ENCODE data around the gene SH3PXD2B.

SH3PXD2B gene

DNA sequence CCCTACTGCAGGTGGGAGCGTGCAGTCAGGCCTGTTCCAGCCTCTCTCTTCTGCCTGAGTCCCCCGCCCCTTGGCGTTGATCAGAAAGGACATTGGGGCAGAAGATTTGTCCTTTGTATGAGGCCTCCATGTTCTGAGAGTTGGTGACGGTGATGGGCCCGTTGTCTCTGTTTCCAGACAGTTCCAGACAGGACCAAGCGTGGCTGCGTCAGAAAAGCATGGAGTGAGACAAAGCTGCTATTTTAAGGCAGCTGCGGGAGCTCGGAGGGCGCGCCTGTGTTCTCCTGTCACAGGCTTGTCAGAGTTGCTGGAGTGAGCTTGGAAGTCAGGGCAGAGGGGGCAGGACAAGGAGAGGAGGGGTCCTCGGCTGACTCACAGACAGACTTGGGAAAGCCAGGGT lies 32.1 kb upstream of the SH3PXD2B start:
- DNase-seq (ENCODE audit: low read depth), result no peak
- TF ChIP-seq, protein P1, sequence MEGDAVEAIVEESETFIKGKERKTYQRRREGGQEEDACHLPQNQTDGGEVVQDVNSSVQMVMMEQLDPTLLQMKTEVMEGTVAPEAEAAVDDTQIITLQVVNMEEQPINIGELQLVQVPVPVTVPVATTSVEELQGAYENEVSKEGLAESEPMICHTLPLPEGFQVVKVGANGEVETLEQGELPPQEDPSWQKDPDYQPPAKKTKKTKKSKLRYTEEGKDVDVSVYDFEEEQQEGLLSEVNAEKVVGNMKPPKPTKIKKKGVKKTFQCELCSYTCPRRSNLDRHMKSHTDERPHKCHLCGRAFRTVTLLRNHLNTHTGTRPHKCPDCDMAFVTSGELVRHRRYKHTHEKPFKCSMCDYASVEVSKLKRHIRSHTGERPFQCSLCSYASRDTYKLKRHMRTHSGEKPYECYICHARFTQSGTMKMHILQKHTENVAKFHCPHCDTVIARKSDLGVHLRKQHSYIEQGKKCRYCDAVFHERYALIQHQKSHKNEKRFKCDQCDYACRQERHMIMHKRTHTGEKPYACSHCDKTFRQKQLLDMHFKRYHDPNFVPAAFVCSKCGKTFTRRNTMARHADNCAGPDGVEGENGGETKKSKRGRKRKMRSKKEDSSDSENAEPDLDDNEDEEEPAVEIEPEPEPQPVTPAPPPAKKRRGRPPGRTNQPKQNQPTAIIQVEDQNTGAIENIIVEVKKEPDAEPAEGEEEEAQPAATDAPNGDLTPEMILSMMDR (IDR thresholded peaks at IDR 0.05; ENCODE audit: control insufficient read depth, insufficient read depth, low read depth, low read length, missing control alignments), result no peak

DNA sequence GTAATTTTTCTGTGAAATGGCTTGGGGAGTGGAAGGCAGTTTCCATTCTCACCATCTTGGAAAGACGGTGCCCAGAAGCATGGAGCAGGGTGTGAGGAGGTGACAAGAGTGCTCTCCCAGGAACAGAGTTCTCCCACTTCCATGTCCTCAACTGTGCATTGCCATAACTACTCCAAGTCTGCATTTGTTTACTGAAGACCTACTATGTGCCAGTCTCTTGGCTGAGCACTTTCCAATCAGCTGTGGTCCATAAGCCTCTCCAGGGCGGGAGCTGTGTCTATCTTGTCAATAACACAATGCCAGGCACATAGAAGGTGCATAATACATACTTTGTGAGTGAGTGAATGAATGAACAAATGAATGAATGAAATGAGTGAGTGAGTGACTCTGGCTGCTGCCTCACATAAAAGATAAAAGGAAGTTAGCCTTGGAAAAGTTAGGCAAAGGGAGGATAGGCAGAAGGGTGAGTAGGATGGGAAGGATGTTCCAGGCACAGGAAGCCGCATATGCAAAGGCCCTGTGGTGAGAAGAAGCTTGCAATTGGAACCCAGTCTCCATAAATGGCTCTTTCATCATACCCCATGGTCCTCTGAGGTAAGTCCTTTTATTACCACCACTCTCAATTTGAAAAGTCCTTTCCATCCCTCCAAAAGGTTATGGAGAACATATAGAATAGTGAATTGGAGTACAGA lies 31.3 kb upstream of the SH3PXD2B start:
- TF ChIP-seq, protein P1 (IDR thresholded peaks at IDR 0.05; ENCODE audit: control insufficient read depth, insufficient read depth, low read depth, low read length, missing control alignments), result no peak
- no peak for DNase-seq (ENCODE audit: low read depth)
- H3K4me3 ChIP-seq (ENCODE audit: control insufficient read depth, low read depth, low read length), result no peak overlapping the region

More for the DNA sequence above, 32.1 kb upstream of the SH3PXD2B start:
- H3K4me3 ChIP-seq (ENCODE audit: control insufficient read depth, low read depth, low read length), result no peak overlapping the region

DNA sequence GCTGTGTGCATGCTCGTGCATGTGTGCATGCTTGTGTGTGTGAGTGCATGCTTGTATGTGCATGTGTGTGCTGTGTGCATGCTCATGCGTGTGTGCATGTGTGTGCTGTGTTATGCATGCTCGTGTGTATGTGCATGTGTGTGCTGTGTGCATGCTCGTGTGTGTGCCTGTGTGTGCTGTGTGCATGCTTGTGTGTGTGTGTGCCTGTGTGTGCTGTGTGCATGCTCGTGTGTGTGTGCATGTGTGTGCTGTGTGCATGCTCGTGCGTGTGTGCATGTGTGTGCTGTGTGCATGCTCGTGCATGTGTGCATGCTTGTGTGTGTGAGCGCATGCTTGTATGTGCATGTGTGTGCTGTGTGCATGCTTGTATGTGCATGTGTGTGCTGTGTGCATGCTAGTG lies 30.3 kb upstream of the SH3PXD2B start:
- no peak overlapping the region for H3K4me3 ChIP-seq (ENCODE audit: control insufficient read depth, low read depth, low read length)
- TF ChIP-seq, protein P1 (IDR thresholded peaks at IDR 0.05; ENCODE audit: control insufficient read depth, insufficient read depth, low read depth, low read length, missing control alignments), result no peak
- no peak for DNase-seq (ENCODE audit: low read depth)

DNA sequence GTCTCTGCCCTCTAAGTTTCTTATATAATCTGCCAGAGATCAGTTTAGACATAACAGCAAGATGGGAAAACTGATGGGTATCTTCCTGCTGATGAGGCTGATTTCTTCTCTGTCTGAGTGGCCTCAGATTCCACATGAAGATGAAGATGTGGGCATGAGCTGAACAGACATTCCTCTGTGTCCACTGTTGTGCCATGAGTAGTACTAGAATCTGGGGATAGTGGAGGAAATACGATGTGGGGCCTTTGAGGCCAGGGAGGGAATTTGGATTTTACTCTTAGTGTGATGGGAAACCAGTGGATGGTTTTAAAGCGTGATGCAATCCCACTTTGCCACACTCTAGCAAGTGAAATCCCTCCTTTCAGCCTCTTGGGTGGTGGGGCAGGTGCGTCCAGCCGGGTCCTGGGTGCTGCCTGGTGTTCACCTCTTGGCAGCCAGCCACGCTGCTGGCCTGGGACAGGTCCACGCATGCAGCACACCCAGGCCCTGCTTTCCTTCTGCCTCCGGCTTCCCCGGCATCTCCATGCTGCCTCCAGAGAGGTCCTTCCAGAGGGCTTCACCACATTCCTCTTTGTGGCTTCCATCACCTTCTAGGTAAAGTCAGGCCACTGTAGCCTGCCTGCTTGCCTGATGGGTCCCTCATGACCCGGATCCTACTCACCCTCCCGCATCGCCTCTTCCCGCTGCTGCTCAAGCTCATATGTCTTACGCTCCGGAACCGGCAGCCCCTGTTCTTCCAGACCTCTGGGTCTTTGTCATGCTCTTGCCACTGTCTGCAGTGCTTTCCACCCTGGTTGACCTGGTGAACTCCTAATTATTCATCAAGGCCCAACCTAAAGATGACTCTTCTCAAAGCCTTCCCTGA lies 28.1 kb upstream of the SH3PXD2B start:
- no peak for DNase-seq (ENCODE audit: low read depth)
- TF ChIP-seq, protein P1 (IDR thresholded peaks at IDR 0.05; ENCODE audit: control insufficient read depth, insufficient read depth, low read depth, low read length, missing control alignments), result no peak
- H3K4me3 ChIP-seq (ENCODE audit: control insufficient read depth, low read depth, low read length), result no peak overlapping the region

DNA sequence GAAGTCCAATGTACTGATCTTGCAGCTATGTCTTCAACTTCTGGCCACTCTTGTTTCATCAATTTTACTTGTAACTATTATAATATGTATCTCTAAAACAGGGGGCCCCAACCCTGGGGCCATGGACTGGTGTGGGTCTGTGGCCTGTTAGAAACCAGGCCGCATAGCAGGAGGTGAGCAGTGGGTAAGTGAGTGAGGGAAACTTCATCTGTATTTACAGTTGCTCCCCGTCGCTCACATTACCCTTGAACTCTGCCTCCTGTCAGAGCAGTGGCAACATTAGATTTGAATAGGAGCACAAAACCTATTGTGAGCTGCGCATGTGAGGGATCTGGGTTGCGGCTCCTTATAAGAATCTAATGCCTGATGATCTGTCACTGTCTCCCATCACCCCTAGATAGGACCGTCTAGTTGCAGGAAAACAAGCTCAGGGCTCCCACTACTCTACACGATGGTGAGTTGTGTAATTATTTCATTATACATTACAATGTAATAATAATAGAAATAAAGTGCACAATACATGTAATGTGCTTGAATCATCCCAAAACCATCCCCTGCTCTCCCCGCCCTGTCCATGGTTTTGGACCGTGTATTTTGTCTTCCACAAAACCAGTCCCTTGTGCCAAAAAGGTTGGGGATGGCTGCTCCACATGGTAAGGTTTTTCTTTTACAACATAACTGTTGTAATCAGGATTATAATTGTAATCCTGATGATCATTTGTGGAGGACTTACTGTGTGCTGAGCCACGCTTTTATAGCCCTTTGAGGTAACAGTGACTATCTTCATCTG lies 26.9 kb upstream of the SH3PXD2B start:
- H3K4me3 ChIP-seq (ENCODE audit: control insufficient read depth, low read depth, low read length), result no peak overlapping the region
- TF ChIP-seq, protein P1 (IDR thresholded peaks at IDR 0.05; ENCODE audit: control insufficient read depth, insufficient read depth, low read depth, low read length, missing control alignments), result no peak
- DNase-seq (ENCODE audit: low read depth), result no peak

DNA sequence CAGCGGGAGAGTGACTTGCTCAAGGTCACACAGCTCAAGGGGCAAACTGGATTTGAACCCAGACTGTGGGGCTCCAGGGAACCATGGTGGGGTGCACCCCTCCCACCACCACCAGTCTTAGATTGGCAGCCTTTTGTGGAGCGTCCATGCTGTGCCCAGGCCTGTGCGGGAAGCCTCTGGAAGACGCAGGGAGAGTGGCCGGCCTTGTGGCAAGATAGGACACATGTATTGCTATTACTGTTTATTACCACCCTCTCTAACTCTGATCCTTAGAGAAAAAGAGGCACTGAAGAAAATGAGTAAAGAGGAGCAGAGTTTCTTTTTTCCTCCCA lies 25.4 kb upstream of the SH3PXD2B start:
- DNase-seq (ENCODE audit: low read depth), result no peak
- TF ChIP-seq, protein P1 (IDR thresholded peaks at IDR 0.05; ENCODE audit: control insufficient read depth, insufficient read depth, low read depth, low read length, missing control alignments), result no peak
- no peak overlapping the region for H3K4me3 ChIP-seq (ENCODE audit: control insufficient read depth, low read depth, low read length)
